ENCODE measurements around the gene CPEB4. TPM values are rescaled to one million over a fixed set of nuclear protein-coding genes. Genes with fewer than 3 reads are reported as not detected.

CPEB4 gene
- total RNA-seq, 1 experiment from 2014 or later, result 8.3 TPM

Other genes starting within 250 kb of the CPEB4 start
- gene C5orf47, start 100.8 kb downstream of the CPEB4 start, total RNA-seq (2014; rRNA removed; shearing (Covaris generic)), result 0.07 and 0.28 TPM in 2 replicates
- gene NSG2, start 157.4 kb downstream of the CPEB4 start, total RNA-seq (2014; rRNA removed; shearing (Covaris generic)), result 0.66 and 1.7 TPM in 2 replicates